Keratinocyte (primary cell): ENCODE results near the gene GRAMD1B. TPM values are rescaled to one million over a fixed set of nuclear protein-coding genes. Genes with fewer than 3 reads are reported as not detected.

Source experiments
- DNase-seq: peaks from one replicate; pipeline ENCODE4 v3.0.0-alpha.2; 2011; ENCODE audit warnings: low read depth, missing footprints, low spot score
- FAIRE-seq: peaks from 2 replicates; lab custom pipeline; 2011; peaks lifted over from hg19 to GRCh38; lab: Jason Lieb, UNC
- H2AFZ ChIP-seq: 2 replicates; pipeline ENCODE4 v1.6.0; 2012; ENCODE audit warnings: low read length, control low read depth, inconsistent platforms; ENCODE audit not compliant: control insufficient read depth
- H3K27ac ChIP-seq: 2 replicates; pipeline ENCODE4 v1.5.1; 2011; ENCODE audit warnings: low read length; ENCODE audit not compliant: control insufficient read depth, insufficient read depth
- H3K27me3 ChIP-seq: 3 replicates; pipeline ENCODE4 v1.6.0; 2011; ENCODE audit warnings: low read length; ENCODE audit not compliant: control insufficient read depth, insufficient read depth; ENCODE audit errors: extremely low read depth
- H3K36me3 ChIP-seq, 2 experiments: 2 replicates in 1 of 2; 3 replicates in 1 of 2; pipeline ENCODE4 v1.5.1; 2011; ENCODE audit warnings: low read length in 2 of 2, mild to moderate bottlenecking in 1 of 2; ENCODE audit not compliant: control insufficient read depth in 2 of 2, insufficient read depth in 2 of 2; ENCODE audit errors: extremely low read depth in 1 of 2
- H3K4me1 ChIP-seq: 3 replicates; pipeline ENCODE4 v1.5.1; 2011; ENCODE audit warnings: low read length; ENCODE audit not compliant: control insufficient read depth, insufficient read depth; ENCODE audit errors: extremely low read depth
- H3K4me2 ChIP-seq: 3 replicates; pipeline ENCODE4 v1.6.0; 2011; ENCODE audit warnings: low read depth, low read length; ENCODE audit not compliant: control insufficient read depth, insufficient read depth; ENCODE audit errors: extremely low read depth
- H3K4me3 ChIP-seq, 3 experiments: fragments of 200-600 bp in 1 of 3; sonication (generic) in 1 of 3; 2 replicates in 2 of 3; 3 replicates in 1 of 3; pipeline ENCODE4 v1.5.1; 2011 to 2016; ENCODE audit warnings: low read length in 3 of 3, mild to moderate bottlenecking in 3 of 3, control low read depth in 2 of 3, inconsistent platforms in 1 of 3, low read depth in 1 of 3, mixed read lengths in 1 of 3, mixed run types in 1 of 3, moderate library complexity in 1 of 3; ENCODE audit not compliant: control insufficient read depth in 2 of 3, insufficient read depth in 2 of 3; ENCODE audit errors: extremely low read depth in 1 of 3
- H3K79me2 ChIP-seq: 2 replicates; pipeline ENCODE4 v1.6.0; 2012; ENCODE audit warnings: low read length; ENCODE audit not compliant: control insufficient read depth, insufficient read depth
- H3K9ac ChIP-seq: 3 replicates; pipeline ENCODE4 v1.6.0; 2011; ENCODE audit warnings: low read length; ENCODE audit not compliant: control insufficient read depth, insufficient read depth; ENCODE audit errors: extremely low read depth
- H3K9me1 ChIP-seq: 3 replicates; pipeline ENCODE4 v1.6.0; 2011; ENCODE audit warnings: low read length; ENCODE audit not compliant: control insufficient read depth, insufficient read depth; ENCODE audit errors: extremely low read depth
- H3K9me3 ChIP-seq: 2 replicates; pipeline ENCODE4 v1.5.1; 2012; ENCODE audit warnings: low read depth, low read length; ENCODE audit not compliant: control insufficient read depth
- H4K20me1 ChIP-seq: 3 replicates; pipeline ENCODE4 v1.6.0; 2011; ENCODE audit warnings: low read length; ENCODE audit not compliant: control insufficient read depth, insufficient read depth; ENCODE audit errors: extremely low read depth
- CTCF ChIP-seq, 3 experiments: IDR thresholded peaks in 1 of 3; conservative IDR thresholded peaks in 1 of 3; optimal IDR thresholded peaks in 1 of 3; 2 replicates in 2 of 3; 3 replicates in 1 of 3; pipeline versions ENCODE3 to v1.5.1; 2011; ENCODE audit warnings: low read length in 3 of 3, mild to moderate bottlenecking in 3 of 3, moderate library complexity in 2 of 3, control low read depth in 1 of 3, inconsistent platforms in 1 of 3; ENCODE audit not compliant: insufficient read depth in 2 of 3; ENCODE audit errors: extremely low read depth in 1 of 3
- EZH2 ChIP-seq: IDR thresholded peaks from one replicate; pipeline ENCODE4 v1.6.1; 2012; ENCODE audit warnings: inconsistent platforms, mild to moderate bottlenecking, low read length, moderate library complexity
- dilution Hi-C: fragments of 300-500 bp; cut with MboI; formaldehyde crosslinking; loops from one replicate; pipeline ENCODE4 v1.7.0; 2020; ENCODE audit warnings: low sequenced_read_pairs; ENCODE audit not compliant: extremely low pct_ligation_motif_present
- polyA plus RNA-seq, 5 experiments: library from polyadenylated mRNA; depleted of rRNA in 3 of 5; stranded (reverse) in 3 of 5; stranded (forward) in 1 of 5; unstranded in 1 of 5; fragments of >200 nt; gene quantifications; 1 replicate in 1 of 5; 2 replicates in 3 of 5; 3 replicates in 1 of 5; pipeline versions ENCODE4 v1.2.1 to v1.2.3, GENCODE V29; 2011 to 2012; ENCODE audit warnings: missing spikeins in 2 of 5, low read depth in 1 of 5, low replicate concordance in 1 of 5

Gene GRAMD1B
- polyA plus RNA-seq, 1 donor (not counting 4 experiments of a cell fraction or from before 2014, with no cell fraction given), result 0.04 TPM

GRCh38 chr11:123536690-123537437, 106.8 kb downstream of the GRAMD1B start:
- DNase-seq (no peak), FAIRE-seq (no peak)
- H3K27ac ChIP-seq, result no peak overlapping the region
- no peaks in the 10 kb centered on the region for H4K20me1 ChIP-seq
- H3K9me3 ChIP-seq, result no peaks in the 10 kb centered on the region
- dilution Hi-C loops, result no loop called here
- no peaks in the 10 kb centered on the region for H3K79me2 ChIP-seq
- H3K4me3 ChIP-seq, result no peak overlapping the region
- H2AFZ ChIP-seq, result no peak overlapping the region
- H3K9me1 ChIP-seq, result no peaks in the 10 kb centered on the region
- H3K36me3 ChIP-seq, result no peaks in the 10 kb centered on the region
- no peak overlapping the region for H3K9ac ChIP-seq
- H3K4me2 ChIP-seq, result no peak overlapping the region
- no peaks in the 10 kb centered on the region for H3K27me3 ChIP-seq
- H3K4me1 ChIP-seq, result no peaks in the 10 kb centered on the region
- TF ChIP-seq CTCF (optimal IDR thresholded peaks at IDR 0.05 in 1 of 3, IDR thresholded peaks at IDR 0.05 in 1 of 3, conservative IDR thresholded peaks at IDR 0.05 in 1 of 3; ENCODE audit: extremely low read depth in 1 of 3, insufficient read depth in 2 of 3, low read length in 3 of 3) (no peak), EZH2 (no peak)

GRCh38 chr11:123537726-123538125, 107.7 kb downstream of the GRAMD1B start:
- dilution Hi-C loops, result no loop called here
- no peak for DNase-seq
- H2AFZ ChIP-seq, result no peak overlapping the region
- H3K4me3 ChIP-seq, result no peak overlapping the region
- no peak for TF ChIP-seq EZH2
- TF ChIP-seq CTCF (optimal IDR thresholded peaks at IDR 0.05 in 1 of 3, IDR thresholded peaks at IDR 0.05 in 1 of 3, conservative IDR thresholded peaks at IDR 0.05 in 1 of 3; ENCODE audit: extremely low read depth in 1 of 3, insufficient read depth in 2 of 3, low read length in 3 of 3), result no peak
- no peaks in the 10 kb centered on the region for H3K4me1 ChIP-seq
- H3K9me3 ChIP-seq, result no peaks in the 10 kb centered on the region
- no peaks in the 10 kb centered on the region for H3K36me3 ChIP-seq
- no peak for FAIRE-seq
- H3K27me3 ChIP-seq, result no peaks in the 10 kb centered on the region
- H3K4me2 ChIP-seq, result no peak overlapping the region
- no peaks in the 10 kb centered on the region for H3K9me1 ChIP-seq
- H3K79me2 ChIP-seq, result no peaks in the 10 kb centered on the region
- no peaks in the 10 kb centered on the region for H4K20me1 ChIP-seq
- no peak overlapping the region for H3K27ac ChIP-seq
- H3K9ac ChIP-seq, result no peak overlapping the region
